Measurements from ENCODE around the gene GRIN3A. TPM values are rescaled to one million over a fixed set of nuclear protein-coding genes. Genes with fewer than 3 reads are reported as not detected.
"Not testable (repeated sequence)": the region's sequence is repeated elsewhere in the genome, so short reads cannot be mapped to it uniquely, and the experiment has no call there.

Gene GRIN3A
- total RNA-seq, 4 donors from 2014 or later: 0.09 to 0.27 TPM; not detected in 2

GRCh38 chr9:101736717-101737116 lies 1.7 kb downstream of the GRIN3A start:
- Histone ChIP-seq H3K4me1 (peaks cover 0 to 17% (median 0%) of the 10 kb centered on the region in 4 donors), H3K27ac (no peak overlapping the region), H3K4me3 (no peak overlapping the region), H3K9me3 (no peaks in the 10 kb centered on the region), H3K27me3 (peaks cover 0 to 28% of the 10 kb centered on the region in 2 donors), H3K36me3 (no peaks in the 10 kb centered on the region)
- DNase-seq: no peak
- TF ChIP-seq CTCF (IDR thresholded peaks at IDR 0.05) (no peak), POLR2A (IDR thresholded peaks at IDR 0.05) (no peak)

DNA sequence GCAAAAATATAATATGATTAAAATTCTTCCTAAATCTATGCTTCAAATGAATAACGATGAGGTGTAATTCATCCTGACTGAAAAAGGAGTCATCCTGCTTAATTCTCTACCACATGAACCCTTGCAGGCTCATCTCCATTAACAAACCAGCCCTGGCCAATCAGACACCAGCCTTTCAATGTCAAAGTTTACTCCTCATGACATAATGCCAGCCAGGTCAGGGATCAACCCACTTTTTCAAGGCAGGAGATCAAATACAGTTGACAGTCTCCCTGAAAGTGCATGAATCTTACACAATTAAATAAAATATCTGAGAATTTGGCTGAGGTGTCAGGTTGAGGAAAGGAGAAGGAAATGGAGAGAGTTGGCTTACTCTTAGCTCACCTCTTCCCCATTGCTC lies 7.0 kb downstream of the GRIN3A start:
- H3K4me3 ChIP-seq: no peak overlapping the region

GRCh38 chr9:101727612-101728524 lies 10.6 kb downstream of the GRIN3A start:
- no peaks in the 10 kb centered on the region for H3K27me3 ChIP-seq
- H3K27ac ChIP-seq: no peak overlapping the region
- no peaks in the 10 kb centered on the region for H3K9me3 ChIP-seq
- TF ChIP-seq CTCF (IDR thresholded peaks at IDR 0.05) (peak in 5 of 6 experiments; percentile 4 to 73 (median 66)), POLR2A (IDR thresholded peaks at IDR 0.05) (no peak)
- H3K36me3 ChIP-seq: no peaks in the 10 kb centered on the region
- no peak overlapping the region for H3K4me3 ChIP-seq
- H3K4me1 ChIP-seq: no peaks in the 10 kb centered on the region
- DNase-seq: peak in 1 of 3 donors; percentile 65

More for the DNA sequence above, 7.0 kb downstream of the GRIN3A start:
- H3K36me3 ChIP-seq: no peaks in the 10 kb centered on the region
- H3K27me3 ChIP-seq: peaks cover 0 to 11% of the 10 kb centered on the region in 2 donors
- no peaks in the 10 kb centered on the region for H3K9me3 ChIP-seq
- TF ChIP-seq CTCF (IDR thresholded peaks at IDR 0.05): no peak
- no peak for TF ChIP-seq POLR2A (IDR thresholded peaks at IDR 0.05)
- H3K27ac ChIP-seq: no peak overlapping the region
- H3K4me1 ChIP-seq: no peaks in the 10 kb centered on the region
- no peak for DNase-seq

DNA sequence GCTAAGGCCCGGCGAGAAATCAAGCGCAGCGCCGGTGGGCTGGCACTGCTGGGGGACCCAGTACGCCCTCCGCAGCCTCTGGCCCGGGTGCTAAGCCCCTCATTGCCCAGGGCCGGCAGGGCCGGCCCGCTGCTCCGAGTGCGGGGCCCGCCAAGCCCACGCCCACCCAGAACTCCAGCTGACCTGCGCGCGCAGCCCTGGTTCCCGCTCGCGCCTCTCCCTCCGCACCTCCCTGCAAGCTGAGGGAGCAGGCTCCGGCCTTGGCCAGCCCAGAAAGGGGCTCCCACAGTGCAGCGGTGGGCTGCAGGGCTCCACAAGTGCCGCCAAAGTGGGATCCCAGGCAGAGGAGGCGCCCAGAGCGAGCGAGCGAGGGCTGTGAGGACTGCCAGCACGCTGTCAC lies 14.2 kb downstream of the GRIN3A start:
- not testable (repeated sequence) for H3K27me3 ChIP-seq, H3K4me3 ChIP-seq, H3K27ac ChIP-seq, H3K9me3 ChIP-seq, H3K36me3 ChIP-seq, DNase-seq, H3K4me1 ChIP-seq

DNA sequence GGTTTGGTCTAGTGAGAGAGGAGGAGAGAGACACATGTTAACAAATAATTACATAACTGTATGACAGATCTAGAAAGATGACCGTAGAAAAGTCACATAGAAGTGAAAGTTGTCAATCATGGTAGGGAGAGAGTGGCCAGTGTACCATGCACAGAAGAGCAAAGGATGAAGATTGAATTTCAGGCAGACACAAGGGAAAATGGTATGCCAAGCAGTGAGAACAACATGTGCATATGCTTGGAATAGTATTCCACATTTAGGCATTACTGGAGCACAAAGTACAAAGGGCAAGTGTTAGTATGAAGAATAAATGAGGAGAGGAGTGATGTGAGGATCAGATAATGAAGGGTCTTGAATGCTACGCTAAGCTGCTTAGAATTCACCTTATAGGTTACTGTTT lies 20.3 kb downstream of the GRIN3A start:
- no peak for TF ChIP-seq CTCF (IDR thresholded peaks at IDR 0.05)
- TF ChIP-seq POLR2A (IDR thresholded peaks at IDR 0.05): no peak
- no peaks in the 10 kb centered on the region for H3K9me3 ChIP-seq

GRCh38 chr9:101716629-101717028 lies 21.8 kb downstream of the GRIN3A start:
- Histone ChIP-seq H3K27ac (no peak overlapping the region), H3K27me3 (no peaks in the 10 kb centered on the region), H3K4me1 (no peaks in the 10 kb centered on the region), H3K9me3 (no peaks in the 10 kb centered on the region), H3K36me3 (no peaks in the 10 kb centered on the region), H3K4me3 (no peak overlapping the region)
- no peak for TF ChIP-seq POLR2A (IDR thresholded peaks at IDR 0.05)
- no peak for TF ChIP-seq CTCF (IDR thresholded peaks at IDR 0.05)
- no peak for DNase-seq

More for the DNA sequence above, 20.3 kb downstream of the GRIN3A start:
- DNase-seq: no peak
- no peaks in the 10 kb centered on the region for H3K36me3 ChIP-seq
- no peak overlapping the region for H3K4me3 ChIP-seq
- no peaks in the 10 kb centered on the region for H3K27me3 ChIP-seq
- no peaks in the 10 kb centered on the region for H3K4me1 ChIP-seq
- no peak overlapping the region for H3K27ac ChIP-seq

All from Peyer's patch (tissue), 4 donors.